AG10803 (cell line): ENCODE measurements around the gene JAKMIP1.

Experiments used
- DNase-seq: peaks from one replicate; pipeline ENCODE4 v3.0.0; 2010; ENCODE audit warnings: low read depth
- H3K4me3 ChIP-seq: 2 replicates; pipeline ENCODE4 v1.5.1; 2011; ENCODE audit warnings: mild to moderate bottlenecking, low read length, control low read depth
- CTCF ChIP-seq: conservative IDR thresholded peaks from 2 replicates; pipeline ENCODE4 v1.5.1; 2011; ENCODE audit warnings: mild to moderate bottlenecking, low read length, control low read depth, inconsistent platforms

JAKMIP1 gene

GRCh38 chr4:6047130-6047673, 153.1 kb downstream of the JAKMIP1 start:
- no peak for DNase-seq
- TF ChIP-seq CTCF: no peak
- no peak overlapping the region for H3K4me3 ChIP-seq

GRCh38 chr4:6046526-6047129, 153.7 kb downstream of the JAKMIP1 start:
- TF ChIP-seq CTCF: no peak
- DNase-seq: no peak
- no peak overlapping the region for H3K4me3 ChIP-seq

- no peak overlapping the region for H3K4me3 ChIP-seq
- DNase-seq: no peak
- no peak for TF ChIP-seq CTCF
These were observed 155.5 kb downstream of the JAKMIP1 start for GRCh38 chr4:6044805-6045204.

DNA sequence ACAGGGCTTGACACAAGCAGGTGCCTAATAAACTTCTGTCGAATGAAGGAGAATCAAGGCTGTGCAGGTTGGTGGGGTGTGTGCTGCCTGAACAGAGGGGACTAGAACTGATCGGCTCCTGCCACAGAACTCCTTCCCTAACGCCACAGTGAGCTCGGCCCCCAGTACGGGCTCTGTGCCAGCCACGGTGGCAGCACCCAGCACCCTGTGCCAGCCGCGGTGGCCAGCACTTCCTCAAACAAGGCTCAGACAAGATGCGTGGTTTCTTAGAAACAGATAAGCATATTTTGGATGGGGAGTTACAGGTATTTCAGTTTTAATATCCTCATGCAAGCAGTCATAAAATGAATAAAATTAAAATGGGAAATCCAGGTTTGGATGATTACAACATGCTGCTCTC, 156.1 kb downstream of the JAKMIP1 start:
- no peak overlapping the region for H3K4me3 ChIP-seq
- no peak for TF ChIP-seq CTCF
- DNase-seq: no peak

- no peak for TF ChIP-seq CTCF
- no peak overlapping the region for H3K4me3 ChIP-seq
- DNase-seq: no peak
These were observed 156.5 kb downstream of the JAKMIP1 start for GRCh38 chr4:6043843-6044242.

DNA sequence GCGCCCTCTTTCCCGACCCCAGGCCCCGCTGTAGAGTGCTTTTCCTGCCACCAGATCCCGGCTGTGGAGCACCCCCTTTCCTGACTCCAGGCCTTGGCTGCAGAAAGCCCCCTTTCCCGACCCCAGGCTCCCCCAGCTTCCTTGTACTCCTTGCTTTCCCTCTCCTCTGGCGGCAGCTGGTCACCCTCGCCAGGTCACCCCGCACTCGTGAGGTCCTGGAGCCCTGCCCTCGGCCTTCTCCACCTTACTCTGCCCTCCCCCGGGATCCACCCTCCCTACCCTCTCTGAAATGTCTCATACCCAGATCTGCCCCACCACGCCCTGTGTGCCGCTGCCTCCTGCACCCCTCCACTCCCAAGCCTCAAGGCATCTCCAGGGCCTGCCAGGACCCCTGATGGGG, 157.2 kb downstream of the JAKMIP1 start:
- H3K4me3 ChIP-seq: no peak overlapping the region
- no peak for DNase-seq
- no peak for TF ChIP-seq CTCF

DNA sequence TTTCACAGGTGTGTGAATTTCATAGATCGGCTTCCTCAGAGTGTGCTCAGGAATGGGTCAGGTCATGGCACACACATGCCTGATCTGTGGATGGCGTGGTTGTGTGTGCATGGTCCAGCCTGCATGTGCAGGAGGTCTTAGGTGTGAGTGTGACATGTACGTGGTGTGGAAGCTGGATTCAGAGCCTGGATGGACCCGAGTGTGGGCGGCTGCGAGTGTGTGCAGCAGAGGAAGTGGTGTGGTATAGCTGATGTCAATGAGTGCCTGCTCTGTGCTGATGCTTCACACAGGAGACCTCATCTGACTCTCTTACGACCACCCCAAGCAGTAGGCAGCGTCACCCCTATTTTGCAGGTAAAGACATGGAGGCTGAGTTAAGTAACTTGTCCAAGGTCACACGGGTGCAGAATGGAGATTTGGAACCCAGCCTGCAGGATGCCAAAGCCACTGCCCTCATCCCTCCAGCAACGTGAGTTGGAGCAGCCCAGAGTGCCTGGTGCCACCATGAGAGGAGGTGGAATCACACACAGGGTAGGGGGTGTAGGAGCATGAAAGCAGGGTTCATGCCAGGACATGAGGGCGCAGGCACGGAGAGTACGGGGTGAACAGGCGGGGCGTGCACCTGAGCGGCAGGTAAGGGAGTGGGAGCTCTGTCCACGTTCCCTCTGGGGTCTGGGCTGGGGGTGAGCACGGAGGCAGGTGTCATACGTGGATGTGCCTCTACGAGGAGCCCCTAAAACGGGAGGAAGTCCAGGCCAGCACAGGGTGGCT, 157.9 kb downstream of the JAKMIP1 start:
- no peak for TF ChIP-seq CTCF
- no peak overlapping the region for H3K4me3 ChIP-seq
- no peak for DNase-seq
